ENCODE data around the gene NXT1. TPM values are rescaled to one million over a fixed set of nuclear protein-coding genes. Genes with fewer than 3 reads are reported as not detected.

NXT1 gene
- total and polyA plus RNA-seq, 2 of the 4 experiments (the other 2 are of a cell fraction) = 23.6 to 25.5 TPM

- TF ChIP-seq RCOR1 (IDR thresholded peaks at IDR 0.05; ENCODE audit: insufficient replicate concordance, low read length) = no peak
These were observed 18.9 kb upstream of the NXT1 start (continued) for GRCh38 chr20:23331450-23332350.

GRCh38 chr20:23332467-23332866 lies 18.1 kb upstream of the NXT1 start:
- no TSS peak for BruUV-seq (replicated peaks)
- POLR2A ChIA-PET (ENCODE audit: unreplicated experiment) = no interaction called here

More at GRCh38 chr20:23332467-23332866, 18.1 kb upstream of the NXT1 start:
- H3K4me2 ChIP-seq (ENCODE audit: low read depth, low read length) = no peak overlapping the region
- H3K14ac ChIP-seq (replicated peaks; ENCODE audit: low read depth, low read length) = no peak overlapping the region
- H3K79me1 ChIP-seq (ENCODE audit: low read depth in 1 of 2, low read length in 2 of 2) = no peaks in the 10 kb centered on the region
- H3K23ac ChIP-seq (ENCODE audit: low read depth, low read length) = no peak overlapping the region
- no peak overlapping the region for H2BK5ac ChIP-seq (ENCODE audit: low read depth, low read length, poor library complexity, severe bottlenecking)
- no peaks in the 10 kb centered on the region for H3K4me1 ChIP-seq (ENCODE audit: control insufficient read depth, insufficient read depth, low read length)
- WGBS, 2 experiments (ENCODE audit: extremely low coverage in 2 of 2, insufficient read length in 1 of 2) = no CpG with 5 or more reads among the region's 2 CpGs
- H3K9me3 ChIP-seq (ENCODE audit: control insufficient read depth, insufficient read depth, low read length) = no peaks in the 10 kb centered on the region
- H3K27ac ChIP-seq (ENCODE audit: insufficient read depth, low read length) = no peak overlapping the region
- no peak overlapping the region for H2BK120ac ChIP-seq (ENCODE audit: low read depth, low read length)
- no peaks in the 10 kb centered on the region for H3K36me3 ChIP-seq (ENCODE audit: control insufficient read depth, insufficient read depth, low read length)
- H4K91ac ChIP-seq (ENCODE audit: insufficient read depth, low read depth, low read length) = no peak overlapping the region
- TF ChIP-seq, protein P1, sequence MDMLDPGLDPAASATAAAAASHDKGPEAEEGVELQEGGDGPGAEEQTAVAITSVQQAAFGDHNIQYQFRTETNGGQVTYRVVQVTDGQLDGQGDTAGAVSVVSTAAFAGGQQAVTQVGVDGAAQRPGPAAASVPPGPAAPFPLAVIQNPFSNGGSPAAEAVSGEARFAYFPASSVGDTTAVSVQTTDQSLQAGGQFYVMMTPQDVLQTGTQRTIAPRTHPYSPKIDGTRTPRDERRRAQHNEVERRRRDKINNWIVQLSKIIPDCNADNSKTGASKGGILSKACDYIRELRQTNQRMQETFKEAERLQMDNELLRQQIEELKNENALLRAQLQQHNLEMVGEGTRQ (IDR thresholded peaks at IDR 0.05; ENCODE audit: low read depth, low read length) = no peak
- TF ChIP-seq CHD1 (IDR thresholded peaks at IDR 0.05; ENCODE audit: low read depth, low read length) (no peak), RAD21 (IDR thresholded peaks at IDR 0.05; ENCODE audit: low read length) (no peak), MAZ (IDR thresholded peaks at IDR 0.05; ENCODE audit: borderline replicate concordance, low read depth, low read length) (no peak), RFX5 (IDR thresholded peaks at IDR 0.05; ENCODE audit: low read depth, low read length) (no peak)
- H2AK5ac ChIP-seq (ENCODE audit: low read depth, low read length) = no peak overlapping the region
- CTCF ChIA-PET = interaction anchor here (0.5 kb wide), 1 partner anchor 189 kb away, joined by 3 read pairs; no protein-coding TSS in a partner anchor
- DNase-seq (no peak), ATAC-seq (ENCODE audit: low read depth) (no peak)
- H2AFZ ChIP-seq (replicated peaks; ENCODE audit: low read length, poor library complexity) = no peak overlapping the region
- H4K20me1 ChIP-seq (ENCODE audit: insufficient read depth, low read length) = no peaks in the 10 kb centered on the region
- H2AK9ac ChIP-seq (replicated peaks; ENCODE audit: low read depth, low read length, poor library complexity) = no peak overlapping the region
- no peak overlapping the region for H4K8ac ChIP-seq (ENCODE audit: low read depth in 2 of 2, low read length in 2 of 2)
- H3K18ac ChIP-seq (ENCODE audit: low read depth, low read length) = no peak overlapping the region
- in situ Hi-C loops (cut with MboI; ENCODE audit: low sequenced_read_pairs) = loop anchor here (25.0 kb wide), 1 partner anchor 995 kb away; no protein-coding TSS in a partner anchor
- dilution Hi-C loops (cut with HindIII; ENCODE audit: low sequenced_read_pairs, unreplicated experiment) = no loop called here
- H2BK20ac ChIP-seq (ENCODE audit: low read depth, low read length) = no peak overlapping the region
- no peak overlapping the region for H3K4me3 ChIP-seq (ENCODE audit: insufficient read depth, low read depth, low read length)
- no peak overlapping the region for H2BK15ac ChIP-seq (ENCODE audit: low read depth, low read length)
- no peak overlapping the region for H3K9ac ChIP-seq (ENCODE audit: low read depth, low read length)
- no peaks in the 10 kb centered on the region for H3K9me1 ChIP-seq (ENCODE audit: insufficient read depth, low read length)
- intact Hi-C loops (cut with micrococcal nuclease) = no loop called here
- H3K4ac ChIP-seq (ENCODE audit: low read depth, low read length) = no peak overlapping the region
- no peaks in the 10 kb centered on the region for H3K27me3 ChIP-seq (ENCODE audit: control insufficient read depth, insufficient read depth, low read length)
- no peak overlapping the region for H4K5ac ChIP-seq (ENCODE audit: low read depth, low read length)
- no peak overlapping the region for H3K56ac ChIP-seq (ENCODE audit: extremely low read depth, insufficient read depth, low read length)

Measured in IMR-90 (cell line).